Esophagus muscularis mucosa (tissue), 4 donors: ENCODE data around the gene TRIM37. TPM values are rescaled to one million over a fixed set of nuclear protein-coding genes. Genes with fewer than 3 reads are reported as not detected.

Experiments used
- DNase-seq: peaks from one replicate; pipeline ENCODE4 v3.0.0-alpha.2; 2017; ENCODE audit errors: extremely low spot score
- H3K27ac ChIP-seq, 4 donors: fragments of 200-600 bp; sonication (generic); replicated peaks in 1 of 4; 1 replicate in 3 of 4; 2 replicates in 1 of 4; pipeline ENCODE4 v1.5.1; 2016 to 2019; ENCODE audit warnings: mild to moderate bottlenecking in 1 of 4
- H3K27me3 ChIP-seq, 4 donors: fragments of 200-600 bp; sonication (generic); one replicate each; pipeline versions ENCODE4 v1.5.1 to v1.6.0; 2016 to 2019
- H3K36me3 ChIP-seq, 4 donors: fragments of 200-600 bp; sonication (generic); one replicate each; pipeline ENCODE4 v1.5.1; 2016 to 2019
- H3K4me1 ChIP-seq, 4 donors: fragments of 200-600 bp; sonication (generic); one replicate each; pipeline ENCODE4 v1.5.1; 2016 to 2019
- H3K4me3 ChIP-seq, 4 donors: fragments of 200-600 bp; sonication (generic); 1 replicate in 2 of 4; 2 replicates in 2 of 4; pipeline ENCODE4 v1.5.1; 2016 to 2019; ENCODE audit warnings: mild to moderate bottlenecking in 4 of 4, moderate library complexity in 1 of 4
- H3K9me3 ChIP-seq, 4 donors: fragments of 200-600 bp; sonication (generic); 1 replicate in 3 of 4; 2 replicates in 1 of 4; pipeline ENCODE4 v1.5.1; 2016 to 2019
- CTCF ChIP-seq, 3 experiments: fragments of 200-600 bp in 2 of 3; fragments of 450-650 bp in 1 of 3; sonication (generic) in 2 of 3; IDR thresholded peaks; one replicate each; pipeline ENCODE4 v1.5.1; 2017 to 2019; ENCODE audit warnings: antibody characterized with exemption in 3 of 3, mild to moderate bottlenecking in 2 of 3, moderate library complexity in 1 of 3
- EP300 ChIP-seq: sonication (generic); formaldehyde crosslinking; IDR thresholded peaks from one replicate; pipeline ENCODE4 v1.6.1; 2017; ENCODE audit warnings: antibody characterized with exemption
- POLR2A ChIP-seq: fragments of 450-650 bp; IDR thresholded peaks from one replicate; pipeline ENCODE4 v1.6.1; 2017; ENCODE audit warnings: antibody characterized with exemption, moderate library complexity, mild to moderate bottlenecking, low read depth
- POLR2AphosphoS5 ChIP-seq, 2 donors: sonication (generic); formaldehyde crosslinking; IDR thresholded peaks; one replicate each; pipeline ENCODE4 v1.6.1; 2017; ENCODE audit warnings: antibody characterized with exemption in 2 of 2
- WGBS: methylation state at CpG from one replicate; pipeline ENCODE4 v1.1.5; 2018; 5-methylcytosine and 5-hydroxymethylcytosine counted together
- intact Hi-C: fragments of 100-400 bp; cut with DNase I; formaldehyde crosslinking; loops from one replicate; pipeline ENCODE4 v1.15.1; 2023
- total RNA-seq, 4 donors: library from RNA; depleted of rRNA; stranded (reverse); fragments of >200 nt; gene quantifications; one replicate each; pipeline versions ENCODE4 v1.1.0 to v1.2.1, GENCODE V29; 2016

The TRIM37 gene, protein sequence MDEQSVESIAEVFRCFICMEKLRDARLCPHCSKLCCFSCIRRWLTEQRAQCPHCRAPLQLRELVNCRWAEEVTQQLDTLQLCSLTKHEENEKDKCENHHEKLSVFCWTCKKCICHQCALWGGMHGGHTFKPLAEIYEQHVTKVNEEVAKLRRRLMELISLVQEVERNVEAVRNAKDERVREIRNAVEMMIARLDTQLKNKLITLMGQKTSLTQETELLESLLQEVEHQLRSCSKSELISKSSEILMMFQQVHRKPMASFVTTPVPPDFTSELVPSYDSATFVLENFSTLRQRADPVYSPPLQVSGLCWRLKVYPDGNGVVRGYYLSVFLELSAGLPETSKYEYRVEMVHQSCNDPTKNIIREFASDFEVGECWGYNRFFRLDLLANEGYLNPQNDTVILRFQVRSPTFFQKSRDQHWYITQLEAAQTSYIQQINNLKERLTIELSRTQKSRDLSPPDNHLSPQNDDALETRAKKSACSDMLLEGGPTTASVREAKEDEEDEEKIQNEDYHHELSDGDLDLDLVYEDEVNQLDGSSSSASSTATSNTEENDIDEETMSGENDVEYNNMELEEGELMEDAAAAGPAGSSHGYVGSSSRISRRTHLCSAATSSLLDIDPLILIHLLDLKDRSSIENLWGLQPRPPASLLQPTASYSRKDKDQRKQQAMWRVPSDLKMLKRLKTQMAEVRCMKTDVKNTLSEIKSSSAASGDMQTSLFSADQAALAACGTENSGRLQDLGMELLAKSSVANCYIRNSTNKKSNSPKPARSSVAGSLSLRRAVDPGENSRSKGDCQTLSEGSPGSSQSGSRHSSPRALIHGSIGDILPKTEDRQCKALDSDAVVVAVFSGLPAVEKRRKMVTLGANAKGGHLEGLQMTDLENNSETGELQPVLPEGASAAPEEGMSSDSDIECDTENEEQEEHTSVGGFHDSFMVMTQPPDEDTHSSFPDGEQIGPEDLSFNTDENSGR
- 10 to 100 TPM; 23.4 to 27.5 (median 25.3) TPM for total RNA-seq

- no peak for TF ChIP-seq EP300
- TF ChIP-seq CTCF (IDR thresholded peaks at IDR 0.05), result peak in 1 of 3 experiments; percentile 15
- TF ChIP-seq POLR2AphosphoS5 (IDR thresholded peaks at IDR 0.05), result peak; percentile 95 to 97
- peak; percentile 60 for TF ChIP-seq POLR2A
- WGBS, result under 1% methylated on average over 58 of the region's 89 CpGs
- Histone ChIP-seq H3K27me3 (no peaks in the 10 kb centered on the region), H3K9me3 (peaks cover 0 to 3% (median 0%) of the 10 kb centered on the region in 4 donors), H3K4me3 (peak within 1 kb of the TSS; percentile 90 to 95 (median 93)), H3K36me3 (peaks cover 0 to 7% (median 2%) of the 10 kb centered on the region in 4 donors), H3K4me1 (peaks cover 10 to 43% (median 36%) of the 10 kb centered on the region in 4 donors), H3K27ac (peak within 1 kb of the TSS; percentile 94 to 97 (median 96))
- intact Hi-C loops, result no loop called here
- DNase-seq, result peak; percentile 99
These were observed at the start of gene TRIM37 for GRCh38 chr17:59106463-59107305. TRIM37 (minus strand) TSS chr17:59106880; CDS start chr17:59106461, 419 bp downstream.

GRCh38 chr17:59155439-59156177, 48.9 kb upstream of the TRIM37 start, which contains the start of gene PRR11:
PRR11 (plus strand) TSS chr17:59155746; CDS start chr17:59169753, 14,007 bp downstream.
- H3K9me3 ChIP-seq, result no peaks in the 10 kb centered on the region
- H3K4me1 ChIP-seq, result peaks cover 21 to 37% (median 31%) of the 10 kb centered on the region in 4 donors
- peak; percentile 99 for DNase-seq
- H3K36me3 ChIP-seq, result no peaks in the 10 kb centered on the region
- H3K4me3 ChIP-seq, result peak within 1 kb of the TSS; percentile 66 to 77 (median 74)
- no peaks in the 10 kb centered on the region for H3K27me3 ChIP-seq
- 2% methylated on average over 25 of the region's 25 CpGs for WGBS
- intact Hi-C loops, result loop anchor here (10.0 kb wide), 2 partner anchors 59 to 641 kb away; partner anchors contain the start of genes MTMR4 and SMG8
- H3K27ac ChIP-seq, result peak within 1 kb of the TSS; percentile 80 to 92 (median 86)
- TF ChIP-seq POLR2A, result no peak
- TF ChIP-seq POLR2AphosphoS5 (IDR thresholded peaks at IDR 0.05), result peak in 1 of 2 donors; percentile 62

DNA sequence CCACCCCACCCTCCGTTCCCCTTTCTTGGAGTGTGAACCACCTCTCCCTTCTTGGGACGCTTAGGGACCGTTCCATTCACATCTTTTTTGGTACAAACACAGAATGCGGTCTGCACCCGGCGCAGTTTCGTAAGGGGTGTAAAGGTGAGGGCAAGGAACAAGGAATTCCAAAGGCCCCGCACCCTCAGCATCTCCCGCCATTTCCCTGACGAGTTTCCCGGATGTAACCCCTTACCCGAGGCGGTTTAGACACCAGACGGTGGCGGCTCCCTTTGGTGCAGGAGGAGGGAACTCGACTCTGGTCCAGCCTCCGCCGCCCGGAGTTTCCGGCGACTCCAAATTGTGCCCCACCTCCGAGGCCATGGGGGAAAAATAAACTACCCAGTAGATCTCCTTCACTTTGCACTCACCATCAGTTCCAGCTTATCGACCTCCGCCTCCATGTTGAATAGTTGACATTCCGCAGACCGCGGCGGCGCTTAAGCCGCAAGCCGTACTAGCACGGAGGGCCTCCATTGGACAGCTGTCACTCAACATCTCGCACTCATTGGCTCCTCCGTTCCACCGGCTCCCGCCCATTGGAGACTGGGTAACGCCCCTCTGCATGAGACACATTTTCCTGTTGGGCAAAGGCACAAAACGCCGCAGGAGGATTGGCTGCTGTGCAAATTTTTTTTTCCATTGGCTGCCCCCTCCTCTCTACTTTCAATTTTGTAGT, 48.2 kb upstream of the TRIM37 start, which contains the start of gene SKA2:
Gene SKA2, minus strand, starts transcription at position 466 of the 718 bp plus-strand sequence. Its CDS starts 23 bp downstream, at position 443.
- peak in 1 of 3 experiments; percentile 24 for TF ChIP-seq CTCF (IDR thresholded peaks at IDR 0.05)
- TF ChIP-seq EP300, result no peak
- no peak for TF ChIP-seq POLR2A
- TF ChIP-seq POLR2AphosphoS5 (IDR thresholded peaks at IDR 0.05), result peak; percentile 52 to 74
- intact Hi-C loops, result loop anchor here (5.0 to 10.0 kb wide), 3 partner anchors 43 to 640 kb away; partner anchors contain the start of genes MTMR4 and SMG8

More for the DNA sequence above, 48.2 kb upstream of the TRIM37 start, which contains the start of gene SKA2:
- H3K36me3 ChIP-seq, result no peaks in the 10 kb centered on the region
- under 1% methylated on average over 24 of the region's 39 CpGs for WGBS
- H3K4me3 ChIP-seq, result peak within 1 kb of the TSS; percentile 66 to 77 (median 74)
- no peaks in the 10 kb centered on the region for H3K27me3 ChIP-seq
- peak within 1 kb of the TSS; percentile 80 to 92 (median 86) for H3K27ac ChIP-seq
- peaks cover 21 to 37% (median 31%) of the 10 kb centered on the region in 4 donors for H3K4me1 ChIP-seq
- DNase-seq, result peak; percentile 99
- H3K9me3 ChIP-seq, result no peaks in the 10 kb centered on the region
